H1 (cell line): ENCODE measurements around the gene RASL10A.

ENCODE experiments used
- CREB1 ChIP-seq: IDR thresholded peaks from 2 replicates; pipeline ENCODE4 v1.6.1; 2012; ENCODE audit warnings: inconsistent platforms
- POU5F1 ChIP-seq: IDR thresholded peaks from 2 replicates; pipeline ENCODE4 v1.6.1; 2011; ENCODE audit warnings: low read depth, mild to moderate bottlenecking, low read length, moderate library complexity
- ZNF274 ChIP-seq: IDR thresholded peaks from 2 replicates; pipeline ENCODE4 v1.7.0; 2012; ENCODE audit warnings: low read length, borderline replicate concordance; ENCODE audit errors: extremely low read depth
- TF ChIP-seq, protein P1 (sequence below), 3 experiments: IDR thresholded peaks; 1 replicate in 2 of 3; 2 replicates in 1 of 3; pipeline versions ENCODE4 v1.5.1 to v1.6.1; 2011; ENCODE audit warnings: low read length in 3 of 3, mild to moderate bottlenecking in 3 of 3, inconsistent platforms in 2 of 3, low read depth in 1 of 3, moderate library complexity in 1 of 3; ENCODE audit not compliant: insufficient read depth in 1 of 3; ENCODE audit errors: control extremely low read depth in 1 of 3

- no peak for TF ChIP-seq CREB1
- TF ChIP-seq POU5F1: no peak
- TF ChIP-seq, protein P1, sequence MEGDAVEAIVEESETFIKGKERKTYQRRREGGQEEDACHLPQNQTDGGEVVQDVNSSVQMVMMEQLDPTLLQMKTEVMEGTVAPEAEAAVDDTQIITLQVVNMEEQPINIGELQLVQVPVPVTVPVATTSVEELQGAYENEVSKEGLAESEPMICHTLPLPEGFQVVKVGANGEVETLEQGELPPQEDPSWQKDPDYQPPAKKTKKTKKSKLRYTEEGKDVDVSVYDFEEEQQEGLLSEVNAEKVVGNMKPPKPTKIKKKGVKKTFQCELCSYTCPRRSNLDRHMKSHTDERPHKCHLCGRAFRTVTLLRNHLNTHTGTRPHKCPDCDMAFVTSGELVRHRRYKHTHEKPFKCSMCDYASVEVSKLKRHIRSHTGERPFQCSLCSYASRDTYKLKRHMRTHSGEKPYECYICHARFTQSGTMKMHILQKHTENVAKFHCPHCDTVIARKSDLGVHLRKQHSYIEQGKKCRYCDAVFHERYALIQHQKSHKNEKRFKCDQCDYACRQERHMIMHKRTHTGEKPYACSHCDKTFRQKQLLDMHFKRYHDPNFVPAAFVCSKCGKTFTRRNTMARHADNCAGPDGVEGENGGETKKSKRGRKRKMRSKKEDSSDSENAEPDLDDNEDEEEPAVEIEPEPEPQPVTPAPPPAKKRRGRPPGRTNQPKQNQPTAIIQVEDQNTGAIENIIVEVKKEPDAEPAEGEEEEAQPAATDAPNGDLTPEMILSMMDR (IDR thresholded peaks at IDR 0.05; ENCODE audit: control extremely low read depth in 1 of 3, insufficient read depth in 1 of 3, low read depth in 1 of 3, low read length in 3 of 3): no peak
- TF ChIP-seq ZNF274: no peak
These were observed 21.4 kb upstream of the RASL10A start for GRCh38 chr22:29336751-29337490.
